ENCODE measurements around the gene MEN1. TPM values are rescaled to one million over a fixed set of nuclear protein-coding genes. Genes with fewer than 3 reads are reported as not detected.

The MEN1 gene
- total and polyA plus RNA-seq, 10 donors, result 17.8 to 33.6 (median 27.2) TPM

DNA sequence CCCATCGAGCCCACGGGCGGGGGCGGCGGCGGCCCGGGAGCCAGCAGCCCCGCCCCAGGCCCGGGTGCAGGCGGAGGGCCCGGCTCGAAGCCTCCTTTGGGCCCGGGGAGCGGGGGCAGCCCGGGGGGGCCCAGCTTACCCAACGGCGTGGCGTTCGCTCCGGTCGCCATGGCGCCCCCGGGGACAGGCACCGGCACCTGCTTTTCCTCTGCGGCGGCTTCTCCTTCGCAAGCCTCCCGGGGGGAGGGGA lies 32.2 kb downstream of the MEN1 start:
- Histone ChIP-seq H3K4me1 (peaks cover 50 to 79% (median 60%) of the 10 kb centered on the region in 6 donors), H3K4me3 (peak overlapping the region; percentile 77 to 94 (median 84)), H3K27ac (peak overlapping the region; percentile 98 to 100 (median 100)), H3K36me3 (peaks cover 5 to 44% (median 35%) of the 10 kb centered on the region in 6 donors), H3K27me3 (replicated peaks in 1 of 7) (no peaks in the 10 kb centered on the region), H3K9me3 (no peaks in the 10 kb centered on the region)
- intact Hi-C loops (cut with DNase I; ENCODE audit: low total_unique reads), result no loop called here
- TF ChIP-seq POLR2AphosphoS5 (IDR thresholded peaks at IDR 0.05), result no peak
- peak in 1 of 3 donors; percentile 87 for TF ChIP-seq POLR2A (IDR thresholded peaks at IDR 0.05)
- no peak for DNase-seq
- 0 to 1% (median 0%) methylated on average over 4 to 28 of the region's 28 CpGs; no CpG with 5 or more reads in 2 of the 5 donors for WGBS, 5 donors

DNA sequence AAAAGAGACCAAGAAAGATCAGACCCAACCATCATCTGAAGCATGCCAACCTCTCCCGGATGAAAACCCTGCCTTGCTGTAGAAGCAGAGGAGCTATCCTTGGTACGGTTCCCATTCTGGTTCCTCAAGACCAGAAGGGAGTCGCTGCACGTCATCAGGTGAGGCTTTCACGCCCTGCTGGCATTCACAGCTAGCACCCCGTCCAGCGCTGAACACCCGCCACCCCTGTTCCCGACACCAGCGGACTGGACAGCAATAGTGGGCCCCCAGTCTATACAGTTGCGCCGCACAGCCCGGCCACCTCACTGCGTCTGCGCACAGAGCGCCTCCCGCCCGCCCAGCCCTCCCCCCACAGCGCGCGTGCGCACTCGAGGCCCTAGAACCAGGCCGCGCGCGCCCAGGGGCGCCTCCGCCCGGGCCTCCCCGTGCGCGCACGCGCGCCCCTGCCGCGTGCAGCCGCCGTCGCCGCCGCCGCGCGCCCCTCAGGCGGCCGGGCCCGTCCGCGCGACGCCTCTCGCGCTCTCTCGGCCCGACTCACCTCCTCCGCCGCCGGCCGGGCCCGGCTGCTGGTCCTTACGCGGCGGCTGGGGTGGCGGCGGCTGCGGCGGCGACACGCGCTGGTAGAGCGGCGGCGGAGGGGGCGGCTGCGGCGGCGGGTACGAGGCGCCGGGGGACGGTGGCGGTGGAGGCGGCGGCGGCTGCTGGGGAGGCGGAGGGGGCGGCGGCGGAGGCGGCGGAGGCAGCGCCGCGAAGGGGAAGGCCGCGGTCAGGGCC lies 32.7 kb downstream of the MEN1 start:
- TF ChIP-seq POLR2A (IDR thresholded peaks at IDR 0.05), result no peak
- TF ChIP-seq, protein P1, sequence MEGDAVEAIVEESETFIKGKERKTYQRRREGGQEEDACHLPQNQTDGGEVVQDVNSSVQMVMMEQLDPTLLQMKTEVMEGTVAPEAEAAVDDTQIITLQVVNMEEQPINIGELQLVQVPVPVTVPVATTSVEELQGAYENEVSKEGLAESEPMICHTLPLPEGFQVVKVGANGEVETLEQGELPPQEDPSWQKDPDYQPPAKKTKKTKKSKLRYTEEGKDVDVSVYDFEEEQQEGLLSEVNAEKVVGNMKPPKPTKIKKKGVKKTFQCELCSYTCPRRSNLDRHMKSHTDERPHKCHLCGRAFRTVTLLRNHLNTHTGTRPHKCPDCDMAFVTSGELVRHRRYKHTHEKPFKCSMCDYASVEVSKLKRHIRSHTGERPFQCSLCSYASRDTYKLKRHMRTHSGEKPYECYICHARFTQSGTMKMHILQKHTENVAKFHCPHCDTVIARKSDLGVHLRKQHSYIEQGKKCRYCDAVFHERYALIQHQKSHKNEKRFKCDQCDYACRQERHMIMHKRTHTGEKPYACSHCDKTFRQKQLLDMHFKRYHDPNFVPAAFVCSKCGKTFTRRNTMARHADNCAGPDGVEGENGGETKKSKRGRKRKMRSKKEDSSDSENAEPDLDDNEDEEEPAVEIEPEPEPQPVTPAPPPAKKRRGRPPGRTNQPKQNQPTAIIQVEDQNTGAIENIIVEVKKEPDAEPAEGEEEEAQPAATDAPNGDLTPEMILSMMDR (IDR thresholded peaks at IDR 0.05 in 8 of 11, conservative IDR thresholded peaks at IDR 0.05 in 3 of 11), result no peak
- TF ChIP-seq POLR2AphosphoS5 (IDR thresholded peaks at IDR 0.05), result peak; percentile 66 to 82 (median 68)
- 0 to 1% (median 1%) methylated on average over 17 to 98 of the region's 98 CpGs for WGBS, 5 donors
- Histone ChIP-seq H3K9me3 (no peaks in the 10 kb centered on the region), H3K4me1 (peaks cover 55 to 79% (median 65%) of the 10 kb centered on the region in 6 donors), H3K27me3 (replicated peaks in 1 of 7) (no peaks in the 10 kb centered on the region), H3K36me3 (peaks cover 9 to 49% (median 40%) of the 10 kb centered on the region in 6 donors), H3K4me3 (peak overlapping the region; percentile 77 to 94 (median 84)), H3K27ac (peak overlapping the region; percentile 98 to 100 (median 100))
- intact Hi-C loops (cut with DNase I; ENCODE audit: low total_unique reads), result no loop called here
- DNase-seq, result peak; percentile 95

DNA sequence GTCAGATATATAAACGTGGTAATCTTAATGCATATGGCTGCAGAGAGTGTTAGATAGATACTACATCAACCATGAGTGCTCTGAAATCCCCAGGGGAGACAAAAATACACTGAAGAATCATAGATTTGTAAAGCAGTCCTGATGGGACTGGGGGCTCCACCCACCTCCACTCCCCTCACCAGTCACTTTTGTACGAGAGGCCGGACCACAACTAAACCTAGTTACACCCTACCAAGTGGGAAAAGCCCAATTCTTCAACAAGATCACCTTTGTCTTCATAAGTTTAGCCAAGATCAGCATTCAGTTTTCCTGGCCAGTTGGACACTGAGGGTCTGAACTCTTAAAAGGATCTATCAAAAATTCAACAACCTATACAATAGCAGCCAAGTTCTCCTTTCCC lies 33.5 kb downstream of the MEN1 start:
- H3K27me3 ChIP-seq (replicated peaks in 1 of 7), result no peaks in the 10 kb centered on the region
- 11 to 14% (median 11%) methylated on average over 3 of the region's 3 CpGs for WGBS, 5 donors
- intact Hi-C loops (cut with DNase I; ENCODE audit: low total_unique reads), result no loop called here
- H3K27ac ChIP-seq, result peak overlapping the region in 7 of 8 donors; percentile 100
- DNase-seq, result peak; percentile 42
- peaks cover 9 to 57% (median 45%) of the 10 kb centered on the region in 6 donors for H3K36me3 ChIP-seq
- TF ChIP-seq POLR2AphosphoS5 (IDR thresholded peaks at IDR 0.05) (no peak), POLR2A (IDR thresholded peaks at IDR 0.05) (no peak)
- TF ChIP-seq, protein P1 (IDR thresholded peaks at IDR 0.05 in 8 of 11, conservative IDR thresholded peaks at IDR 0.05 in 3 of 11), result no peak
- peak overlapping the region; percentile 72 to 94 (median 84) for H3K4me3 ChIP-seq
- no peaks in the 10 kb centered on the region for H3K9me3 ChIP-seq
- peaks cover 63 to 79% (median 69%) of the 10 kb centered on the region in 6 donors for H3K4me1 ChIP-seq

DNA sequence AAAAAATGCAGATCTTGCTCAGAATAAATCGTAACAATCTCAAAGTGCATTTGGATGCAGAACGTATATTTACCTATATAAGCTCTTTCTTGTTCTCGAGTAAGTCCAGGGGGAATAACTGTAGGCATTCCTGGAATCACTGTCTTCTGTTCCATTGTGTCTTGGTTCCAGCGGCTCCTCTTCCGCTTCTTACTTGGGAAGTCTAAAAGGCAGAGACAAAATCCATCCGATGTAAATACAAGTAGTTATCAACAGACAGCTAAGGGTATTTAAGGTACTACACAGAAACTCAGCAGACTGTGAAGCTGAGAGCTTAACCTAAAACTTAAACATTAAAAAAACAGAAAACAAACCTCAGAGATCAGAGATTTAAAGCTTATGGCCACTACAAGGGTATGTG lies 33.9 kb downstream of the MEN1 start:
- Histone ChIP-seq H3K27me3 (replicated peaks in 1 of 7) (no peaks in the 10 kb centered on the region), H3K9me3 (no peaks in the 10 kb centered on the region), H3K27ac (peak overlapping the region in 6 of 8 donors; percentile 100), H3K4me1 (peaks cover 67 to 80% (median 73%) of the 10 kb centered on the region in 6 donors), H3K4me3 (peak overlapping the region; percentile 72 to 94 (median 84)), H3K36me3 (peaks cover 11 to 61% (median 50%) of the 10 kb centered on the region in 6 donors)
- TF ChIP-seq, protein P1 (IDR thresholded peaks at IDR 0.05 in 8 of 11, conservative IDR thresholded peaks at IDR 0.05 in 3 of 11), result no peak
- TF ChIP-seq POLR2A (IDR thresholded peaks at IDR 0.05) (no peak), POLR2AphosphoS5 (IDR thresholded peaks at IDR 0.05) (no peak)
- DNase-seq, result no peak
- 52 to 80% (median 68%) methylated on average over 6 of the region's 6 CpGs for WGBS, 5 donors
- intact Hi-C loops (cut with DNase I; ENCODE audit: low total_unique reads), result no loop called here

Data from spleen (tissue), 11 donors.